GM12878 (cell line): ENCODE data around the gene SLC25A41. TPM values are rescaled to one million over a fixed set of nuclear protein-coding genes. Genes with fewer than 3 reads are reported as not detected.

ENCODE experiments used
- ATAC-seq: fragments of 200-7000 bp; cut with Tn5 transposase; 3 replicates; pipeline ENCODE4 v1.9.1; 2020; ENCODE audit warnings: mild to moderate bottlenecking, moderate library complexity
- BruUV-seq: library from RNA; stranded (reverse); fragments of 400-500 nt; replicated peaks from 2 replicates; lab custom pipeline; 2021; lab: Mats Ljungman, UMichigan
- CTCF ChIA-PET: fragments of 300-600 bp; sonication (Branson Sonifier 250); formaldehyde crosslinking; extraction: SDS; loops from one replicate; lab custom pipeline; 2021; ENCODE audit warnings: inconsistent platforms; lab: Yijun Ruan, JAX
- POLR2A ChIA-PET: fragments of 350-600 bp; formaldehyde crosslinking; extraction: SDS; loops from one replicate; lab custom pipeline; 2021; ENCODE audit warnings: inconsistent platforms; lab: Charles Lee
- RAD21 ChIA-PET: fragments of 300-600 bp; sonication (Branson Sonifier 250); formaldehyde crosslinking; loops from one replicate; lab custom pipeline; 2023; ENCODE audit warnings: antibody characterized with exemption; ENCODE audit not compliant: unreplicated experiment; lab: Charles Lee
- SMC1A ChIA-PET: fragments of 300-600 bp; sonication (Branson Sonifier 250); formaldehyde crosslinking; loops from one replicate; lab custom pipeline; 2023; ENCODE audit not compliant: unreplicated experiment, uncharacterized antibody; lab: Charles Lee
- DNase-seq: peaks from one replicate; pipeline ENCODE4 v3.0.0-alpha.2; 2011; ENCODE audit warnings: low read depth, low spot score
- FAIRE-seq: peaks from 3 replicates; lab custom pipeline; 2011; peaks lifted over from hg19 to GRCh38; lab: Jason Lieb, UNC
- H2AFZ ChIP-seq: 2 replicates; pipeline ENCODE4 v1.6.0; 2011; ENCODE audit warnings: low read depth, low read length, control low read depth; ENCODE audit not compliant: control insufficient read depth
- H3K27ac ChIP-seq: 2 replicates; pipeline ENCODE4 v1.5.1; 2011; ENCODE audit warnings: control low read depth; ENCODE audit not compliant: control insufficient read depth, insufficient read depth
- H3K27me3 ChIP-seq, 2 experiments: replicated peaks in 1 of 2; 2 replicates each; pipeline versions ENCODE4 v1.6.0 to v1.6.1; 2011; ENCODE audit warnings: low read length in 1 of 2; ENCODE audit not compliant: control insufficient read depth in 2 of 2, insufficient read depth in 2 of 2
- H3K36me3 ChIP-seq, 2 experiments: 2 replicates each; pipeline ENCODE4 v1.5.1; 2011; ENCODE audit warnings: low read length in 1 of 2; ENCODE audit not compliant: control insufficient read depth in 2 of 2, insufficient read depth in 2 of 2
- H3K4me1 ChIP-seq: 2 replicates; pipeline ENCODE4 v1.6.1; 2011; ENCODE audit warnings: mild to moderate bottlenecking, low read length, moderate library complexity, mixed read lengths; ENCODE audit not compliant: control insufficient read depth, insufficient read depth
- H3K4me2 ChIP-seq: 2 replicates; pipeline ENCODE4 v1.6.0; 2011; ENCODE audit warnings: control low read depth; ENCODE audit not compliant: control insufficient read depth, insufficient read depth
- H3K4me3 ChIP-seq: fragments of 200-600 bp; sonication (generic); 2 replicates; pipeline ENCODE4 v1.5.1; 2016
- H3K79me2 ChIP-seq: 2 replicates; pipeline ENCODE4 v1.6.0; 2011; ENCODE audit warnings: low read length; ENCODE audit not compliant: control insufficient read depth, insufficient read depth
- H3K9ac ChIP-seq: 2 replicates; pipeline ENCODE4 v1.8.0; 2011; ENCODE audit warnings: low read length, control low read depth, mixed read lengths; ENCODE audit not compliant: control insufficient read depth, insufficient read depth
- H3K9me3 ChIP-seq: replicated peaks from 3 replicates; pipeline ENCODE4 v1.5.1; 2011; ENCODE audit warnings: mild to moderate bottlenecking, low read length; ENCODE audit not compliant: control insufficient read depth, insufficient read depth
- H4K20me1 ChIP-seq: 2 replicates; pipeline ENCODE4 v1.6.0; 2011; ENCODE audit not compliant: control insufficient read depth, insufficient read depth
- BACH1 ChIP-seq: fragments of 450-650 bp; IDR thresholded peaks from 2 replicates; pipeline ENCODE4 v1.6.1; 2017; ENCODE audit warnings: mild to moderate bottlenecking, borderline replicate concordance
- BHLHE40 ChIP-seq, 2 experiments: fragments of 450-650 bp in 1 of 2; IDR thresholded peaks; 2 replicates each; pipeline ENCODE4 v1.6.1; 2011 to 2017; ENCODE audit warnings: low read depth in 2 of 2, borderline replicate concordance in 1 of 2, improper control_type of control experiment in 1 of 2, low read length in 1 of 2, mild to moderate bottlenecking in 1 of 2
- EP300 ChIP-seq, 2 experiments: fragments of 150-350 bp in 1 of 2; IDR thresholded peaks; 2 replicates each; pipeline ENCODE4 v1.6.1; 2011 to 2012; ENCODE audit warnings: low read depth in 2 of 2, low read length in 2 of 2, borderline replicate concordance in 1 of 2, improper control_type of control experiment in 1 of 2, inconsistent platforms in 1 of 2; ENCODE audit not compliant: control insufficient read depth in 1 of 2
- GABPA ChIP-seq: IDR thresholded peaks from 2 replicates; pipeline ENCODE4 v1.6.1; 2014; ENCODE audit warnings: antibody characterized with exemption, low read depth, mild to moderate bottlenecking, inconsistent platforms
- HDAC6 ChIP-seq: fragments of 200-600 bp; sonication (generic); IDR thresholded peaks from one replicate; pipeline ENCODE4 v1.8.0; 2017; ENCODE audit warnings: antibody characterized with exemption; ENCODE audit not compliant: unreplicated experiment
- KLF5 ChIP-seq: fragments of 450-650 bp; IDR thresholded peaks from 2 replicates; pipeline ENCODE4 v1.6.1; 2014; ENCODE audit warnings: mild to moderate bottlenecking; ENCODE audit not compliant: partially characterized antibody
- MXI1 ChIP-seq: fragments of 150-350 bp; IDR thresholded peaks from 2 replicates; pipeline ENCODE4 v1.6.1; 2011; ENCODE audit warnings: low read depth, mild to moderate bottlenecking, inconsistent platforms, low read length, improper control_type of control experiment
- PBX3 ChIP-seq: IDR thresholded peaks from 2 replicates; pipeline ENCODE4 v1.6.1; 2011; ENCODE audit warnings: mild to moderate bottlenecking, low read depth, low read length, moderate library complexity; ENCODE audit not compliant: insufficient replicate concordance
- RAD51 ChIP-seq: fragments of 450-650 bp; IDR thresholded peaks from 2 replicates; pipeline ENCODE4 v1.6.1; 2016; ENCODE audit warnings: moderate library complexity, mild to moderate bottlenecking, inconsistent platforms
- RB1 ChIP-seq: fragments of 450-650 bp; formaldehyde crosslinking; IDR thresholded peaks from 2 replicates; pipeline ENCODE4 v1.6.1; 2017; ENCODE audit warnings: mild to moderate bottlenecking, borderline replicate concordance
- RELA ChIP-seq: fragments of 450-650 bp; IDR thresholded peaks from 2 replicates; pipeline ENCODE4 v1.8.0; 2014; ENCODE audit warnings: borderline replicate concordance; ENCODE audit not compliant: partially characterized antibody
- YBX1 ChIP-seq: fragments of 450-650 bp; IDR thresholded peaks from 2 replicates; pipeline ENCODE4 v1.6.1; 2016; ENCODE audit warnings: antibody characterized with exemption
- ZBTB33 ChIP-seq: fragments of 450-650 bp; IDR thresholded peaks from 2 replicates; pipeline ENCODE4 v1.6.1; 2017; ENCODE audit warnings: mild to moderate bottlenecking
- WGBS: methylation state at CpG from one replicate; pipeline ENCODE4 v1.1.6; 2016; ENCODE audit warnings: low lambda C conversion rate; ENCODE audit not compliant: insufficient replicate concordance, insufficient coverage; ENCODE audit errors: missing lambda C conversion rate; 5-methylcytosine and 5-hydroxymethylcytosine counted together
- in situ Hi-C: fragments of 300-500 bp; cut with MboI; formaldehyde crosslinking; loops from 9 replicates; pipeline ENCODE4 v1.14.3; 2018; ENCODE audit warnings: mixed read lengths
- intact Hi-C: fragments of 100-400 bp; cut with micrococcal nuclease; formaldehyde crosslinking; loops from one replicate; pipeline ENCODE4 v1.14.2; 2022; ENCODE audit not compliant: unreplicated experiment
- polyA plus RNA-seq, 11 experiments: library from polyadenylated mRNA; depleted of rRNA in 4 of 11; unstranded in 6 of 11; stranded (reverse) in 5 of 11; fragments of >200 nt; fragmentation: Nextera tagmentation in 4 of 11; fragmentation: Illumina TruSeq in 1 of 11; extraction: Ambion mirVana in 4 of 11; extraction: Trizol in 1 of 11; gene quantifications; 1 replicate in 1 of 11; 2 replicates in 10 of 11; pipeline versions ENCODE4 v1.2.1 to v1.2.3, GENCODE V29; 2011 to 2016; ENCODE audit warnings: inconsistent platforms in 2 of 11, missing spikeins in 2 of 11, low read depth in 1 of 11
- total RNA-seq, 4 experiments: library from RNA; depleted of rRNA in 3 of 4; stranded (reverse); fragments of >200 nt in 3 of 4; fragmentation: Illumina TruSeq in 1 of 4; extraction: Trizol in 1 of 4; gene quantifications; 2 replicates each; pipeline versions ENCODE4 v1.2.1 to v1.2.3, GENCODE V29; 2013 to 2021
- TF ChIP-seq, protein P1 (sequence below): fragments of 450-650 bp; conservative IDR thresholded peaks from 2 replicates; pipeline ENCODE4 v1.6.1; 2017; ENCODE audit warnings: mild to moderate bottlenecking, moderate library complexity
- TF ChIP-seq, protein P2 (sequence below): IDR thresholded peaks from 2 replicates; pipeline ENCODE4 v1.6.1; 2012; ENCODE audit warnings: low read depth, low read length, improper control_type of control experiment

Gene SLC25A41
- total and polyA plus RNA-seq, 10 of the 15 experiments (the other 5 are each of a cell fraction or from before 2014, with no cell fraction given): 0.23 to 1.2 (median 0.43) TPM; not detected in 2

GRCh38 chr19:6464070-6464873 is 30.7 kb upstream of the SLC25A41 start, which contains the start of gene CRB3:
TSS of gene CRB3 (plus strand) at chr19:6464271. CDS start at chr19:6464702, 431 bp downstream.
- no peak within 1 kb of the TSS for H3K9ac ChIP-seq
- ChIA-PET SMC1A (no interaction called here), POLR2A (no interaction called here), RAD21 (no interaction called here), CTCF (interaction anchor here (0.9 kb wide), 1 partner anchor 17 kb away, joined by 4 read pairs; no protein-coding TSS in a partner anchor)
- H3K4me2 ChIP-seq: peak within 1 kb of the TSS; percentile 59
- H3K4me3 ChIP-seq: no peak within 1 kb of the TSS; the same call in 1 of the 2 replicates
- FAIRE-seq: no peak
- intact Hi-C loops: no loop called here
- no peak for DNase-seq
- H2AFZ ChIP-seq: peak within 1 kb of the TSS; percentile 28; the same call in 1 of the 2 replicates
- peaks cover 2% of the 10 kb centered on the region for H3K79me2 ChIP-seq
- H3K9me3 ChIP-seq: no peaks in the 10 kb centered on the region
- in situ Hi-C loops: no loop called here
- H3K36me3 ChIP-seq: no peaks in the 10 kb centered on the region; a peak in 1 of 4 replicates
- no peaks in the 10 kb centered on the region for H4K20me1 ChIP-seq
- no peaks in the 10 kb centered on the region for H3K27me3 ChIP-seq
- BruUV-seq: no TSS peak
- H3K4me1 ChIP-seq: no peaks in the 10 kb centered on the region
- H3K27ac ChIP-seq: no peak within 1 kb of the TSS
- no peak for ATAC-seq
- WGBS: 42% methylated on average over 56 of the region's 65 CpGs
- TF ChIP-seq RB1 (no peak), RAD51 (peak; percentile 70; the same call in 1 of the 2 replicates), BACH1 (no peak), GABPA (no peak), KLF5 (no peak), YBX1 (no peak), BHLHE40 (IDR thresholded peaks at IDR 0.05; ENCODE audit: borderline replicate concordance in 1 of 2, low read depth in 2 of 2, low read length in 1 of 2) (peak in 1 of 2 experiments; percentile 82; a peak in 2 of 4 replicates), RELA (no peak), EP300 (IDR thresholded peaks at IDR 0.05; ENCODE audit: borderline replicate concordance in 1 of 2, control insufficient read depth in 1 of 2, low read depth in 2 of 2, low read length in 2 of 2) (no peak), HDAC6 (no peak), PBX3 (no peak), MXI1 (no peak), ZBTB33 (no peak)
- TF ChIP-seq, protein P1, sequence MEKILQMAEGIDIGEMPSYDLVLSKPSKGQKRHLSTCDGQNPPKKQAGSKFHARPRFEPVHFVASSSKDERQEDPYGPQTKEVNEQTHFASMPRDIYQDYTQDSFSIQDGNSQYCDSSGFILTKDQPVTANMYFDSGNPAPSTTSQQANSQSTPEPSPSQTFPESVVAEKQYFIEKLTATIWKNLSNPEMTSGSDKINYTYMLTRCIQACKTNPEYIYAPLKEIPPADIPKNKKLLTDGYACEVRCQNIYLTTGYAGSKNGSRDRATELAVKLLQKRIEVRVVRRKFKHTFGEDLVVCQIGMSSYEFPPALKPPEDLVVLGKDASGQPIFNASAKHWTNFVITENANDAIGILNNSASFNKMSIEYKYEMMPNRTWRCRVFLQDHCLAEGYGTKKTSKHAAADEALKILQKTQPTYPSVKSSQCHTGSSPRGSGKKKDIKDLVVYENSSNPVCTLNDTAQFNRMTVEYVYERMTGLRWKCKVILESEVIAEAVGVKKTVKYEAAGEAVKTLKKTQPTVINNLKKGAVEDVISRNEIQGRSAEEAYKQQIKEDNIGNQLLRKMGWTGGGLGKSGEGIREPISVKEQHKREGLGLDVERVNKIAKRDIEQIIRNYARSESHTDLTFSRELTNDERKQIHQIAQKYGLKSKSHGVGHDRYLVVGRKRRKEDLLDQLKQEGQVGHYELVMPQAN: no peak
- TF ChIP-seq, protein P2, sequence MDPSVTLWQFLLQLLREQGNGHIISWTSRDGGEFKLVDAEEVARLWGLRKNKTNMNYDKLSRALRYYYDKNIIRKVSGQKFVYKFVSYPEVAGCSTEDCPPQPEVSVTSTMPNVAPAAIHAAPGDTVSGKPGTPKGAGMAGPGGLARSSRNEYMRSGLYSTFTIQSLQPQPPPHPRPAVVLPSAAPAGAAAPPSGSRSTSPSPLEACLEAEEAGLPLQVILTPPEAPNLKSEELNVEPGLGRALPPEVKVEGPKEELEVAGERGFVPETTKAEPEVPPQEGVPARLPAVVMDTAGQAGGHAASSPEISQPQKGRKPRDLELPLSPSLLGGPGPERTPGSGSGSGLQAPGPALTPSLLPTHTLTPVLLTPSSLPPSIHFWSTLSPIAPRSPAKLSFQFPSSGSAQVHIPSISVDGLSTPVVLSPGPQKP: no peak
